IMR-90 (cell line): ENCODE data around the gene ADGRG1. TPM values are rescaled to one million over a fixed set of nuclear protein-coding genes. Genes with fewer than 3 reads are reported as not detected.
A peak's percentile ranks its signal among the peaks of the same experiment; 100 is the strongest.

ENCODE experiments used
- ATAC-seq: fragments of 200-7000 bp; cut with Tn5 transposase; 2 replicates; pipeline ENCODE4 v1.9.1; 2020; ENCODE audit warnings: low read depth, mild to moderate bottlenecking, moderate library complexity
- BruUV-seq: library from RNA; stranded (reverse); fragments of 400-500 nt; replicated peaks from 2 replicates; lab custom pipeline; 2021; lab: Mats Ljungman, UMichigan
- CTCF ChIA-PET: fragments of 300-600 bp; formaldehyde crosslinking; extraction: SDS; loops from one replicate; lab custom pipeline; 2021; ENCODE audit warnings: antibody characterized with exemption; lab: Yijun Ruan, JAX
- POLR2A ChIA-PET: fragments of 300-600 bp; sonication (Branson Sonifier 250); formaldehyde crosslinking; loops from one replicate; lab custom pipeline; 2022; ENCODE audit warnings: antibody characterized with exemption; ENCODE audit not compliant: unreplicated experiment; lab: Charles Lee
- DNase-seq: peaks from one replicate; pipeline ENCODE4 v3.0.0; 2013
- H2AFZ ChIP-seq: replicated peaks from 2 replicates; pipeline ENCODE3; 2013; ENCODE audit warnings: low read length, mild to moderate bottlenecking; ENCODE audit not compliant: poor library complexity
- H2AK5ac ChIP-seq: 2 replicates; pipeline ENCODE4 v1.6.1; 2013; ENCODE audit warnings: low read depth, low read length, inconsistent platforms
- H2AK9ac ChIP-seq: replicated peaks from 2 replicates; pipeline ENCODE3; 2013; ENCODE audit warnings: mild to moderate bottlenecking, low read depth, low read length, moderate library complexity; ENCODE audit not compliant: poor library complexity
- H2BK120ac ChIP-seq: 2 replicates; pipeline ENCODE4 v1.6.1; 2013; ENCODE audit warnings: low read depth, low read length, inconsistent platforms
- H2BK15ac ChIP-seq: 3 replicates; pipeline ENCODE4 v1.6.1; 2013; ENCODE audit warnings: low read depth, low read length, inconsistent platforms
- H2BK20ac ChIP-seq: 2 replicates; pipeline ENCODE4 v1.6.1; 2013; ENCODE audit warnings: low read depth, mild to moderate bottlenecking, inconsistent platforms, low read length, moderate library complexity
- H2BK5ac ChIP-seq: 2 replicates; pipeline ENCODE4 v1.6.1; 2013; ENCODE audit warnings: mild to moderate bottlenecking, low read depth, low read length, inconsistent platforms; ENCODE audit not compliant: poor library complexity, severe bottlenecking
- H3K14ac ChIP-seq: replicated peaks from 2 replicates; pipeline ENCODE4 v1.6.1; 2013; ENCODE audit warnings: low read depth, low read length, inconsistent platforms
- H3K18ac ChIP-seq: 2 replicates; pipeline ENCODE4 v1.6.1; 2013; ENCODE audit warnings: low read depth, low read length, control low read depth
- H3K23ac ChIP-seq: 2 replicates; pipeline ENCODE4 v1.6.1; 2013; ENCODE audit warnings: low read depth, low read length, inconsistent platforms
- H3K27ac ChIP-seq: 2 replicates; pipeline ENCODE4 v1.5.1; 2013; ENCODE audit warnings: mild to moderate bottlenecking, control low read depth, low read length; ENCODE audit not compliant: insufficient read depth
- H3K27me3 ChIP-seq: 2 replicates; pipeline ENCODE4 v1.6.1; 2013; ENCODE audit warnings: low read length; ENCODE audit not compliant: control insufficient read depth, insufficient read depth
- H3K36me3 ChIP-seq: 2 replicates; pipeline ENCODE4 v1.6.1; 2013; ENCODE audit warnings: low read length, mixed read lengths; ENCODE audit not compliant: control insufficient read depth, insufficient read depth
- H3K4ac ChIP-seq: 2 replicates; pipeline ENCODE4 v1.6.1; 2013; ENCODE audit warnings: low read depth, low read length, inconsistent platforms
- H3K4me1 ChIP-seq: 2 replicates; pipeline ENCODE4 v1.6.1; 2013; ENCODE audit warnings: low read length, mixed read lengths; ENCODE audit not compliant: control insufficient read depth, insufficient read depth
- H3K4me2 ChIP-seq: 2 replicates; pipeline ENCODE4 v1.6.1; 2013; ENCODE audit warnings: low read depth, mild to moderate bottlenecking, control low read depth, low read length, moderate library complexity
- H3K4me3 ChIP-seq: 2 replicates; pipeline ENCODE4 v1.5.1; 2013; ENCODE audit warnings: low read depth, mild to moderate bottlenecking, control low read depth, low read length, moderate library complexity; ENCODE audit not compliant: insufficient read depth
- H3K56ac ChIP-seq: 2 replicates; pipeline ENCODE4 v1.6.1; 2013; ENCODE audit warnings: low read length, inconsistent platforms; ENCODE audit not compliant: insufficient read depth; ENCODE audit errors: extremely low read depth
- H3K79me1 ChIP-seq, 2 experiments: 2 replicates each; pipeline ENCODE4 v1.6.1; 2013; ENCODE audit warnings: low read length in 2 of 2, inconsistent platforms in 1 of 2, low read depth in 1 of 2
- H3K9ac ChIP-seq: 2 replicates; pipeline ENCODE4 v1.6.1; 2013; ENCODE audit warnings: low read depth, low read length, control low read depth
- H3K9me1 ChIP-seq: 2 replicates; pipeline ENCODE4 v1.6.1; 2013; ENCODE audit warnings: low read length, inconsistent platforms; ENCODE audit not compliant: insufficient read depth
- H3K9me3 ChIP-seq: 2 replicates; pipeline ENCODE4 v1.6.1; 2013; ENCODE audit warnings: low read length; ENCODE audit not compliant: control insufficient read depth, insufficient read depth
- H4K20me1 ChIP-seq: 2 replicates; pipeline ENCODE4 v1.6.1; 2013; ENCODE audit warnings: low read length, inconsistent platforms; ENCODE audit not compliant: insufficient read depth
- H4K5ac ChIP-seq: 2 replicates; pipeline ENCODE4 v1.6.1; 2013; ENCODE audit warnings: mild to moderate bottlenecking, low read depth, low read length, control low read depth
- H4K8ac ChIP-seq, 2 experiments: 2 replicates each; pipeline ENCODE4 v1.6.1; 2013; ENCODE audit warnings: low read depth in 2 of 2, low read length in 2 of 2, control low read depth in 1 of 2, inconsistent platforms in 1 of 2
- H4K91ac ChIP-seq: 2 replicates; pipeline ENCODE4 v1.6.1; 2013; ENCODE audit warnings: low read depth, low read length, inconsistent platforms; ENCODE audit not compliant: insufficient read depth
- BHLHE40 ChIP-seq: fragments of 150-350 bp; IDR thresholded peaks from 2 replicates; pipeline ENCODE4 v1.6.1; 2016; ENCODE audit warnings: mild to moderate bottlenecking, low read depth, low read length
- CEBPB ChIP-seq: IDR thresholded peaks from 2 replicates; pipeline ENCODE4 v1.6.1; 2012; ENCODE audit warnings: low read depth, low read length, improper control_type of control experiment
- NFE2L2 ChIP-seq: fragments of 150-350 bp; IDR thresholded peaks from 2 replicates; pipeline ENCODE4 v1.6.1; 2016; ENCODE audit warnings: low read depth, mild to moderate bottlenecking, low read length
- SMC3 ChIP-seq: fragments of 150-350 bp; IDR thresholded peaks from 2 replicates; pipeline ENCODE4 v1.6.1; 2016; ENCODE audit warnings: low read depth, mild to moderate bottlenecking, antibody characterized with exemption, low read length, moderate library complexity
- WGBS, 2 experiments: methylation state at CpG; one replicate each; pipeline versions ENCODE4 v1.1.5 to v1.1.7; 2013; ENCODE audit warnings: missing lambda C conversion rate in 2 of 2; ENCODE audit not compliant: insufficient read length in 1 of 2; ENCODE audit errors: extremely low coverage in 2 of 2; 5-methylcytosine and 5-hydroxymethylcytosine counted together
- dilution Hi-C: fragments of 300-500 bp; cut with HindIII; formaldehyde crosslinking; loops from one replicate; pipeline ENCODE4 v1.14.3; 2018; ENCODE audit warnings: low sequenced_read_pairs; ENCODE audit not compliant: unreplicated experiment
- in situ Hi-C: fragments of 300-500 bp; cut with MboI; formaldehyde crosslinking; loops from 3 replicates; pipeline ENCODE4 v1.14.3; 2019; ENCODE audit warnings: low sequenced_read_pairs, inconsistent platforms, mixed read lengths
- intact Hi-C: fragments of 100-400 bp; cut with micrococcal nuclease; formaldehyde crosslinking; loops from 2 replicates; pipeline ENCODE4 v1.10.0; 2022
- polyA plus RNA-seq, 3 experiments: library from polyadenylated mRNA; depleted of rRNA; stranded (reverse); fragments of >200 nt; gene quantifications; 2 replicates each; pipeline ENCODE4 v1.2.3, GENCODE V29; 2012; ENCODE audit warnings: low replicate concordance in 1 of 3
- total RNA-seq: library from RNA; depleted of rRNA; stranded (reverse); fragments of >200 nt; gene quantifications from 2 replicates; pipeline ENCODE4 v1.2.3, GENCODE V29; 2012

The ADGRG1 gene
- total and polyA plus RNA-seq, 2 of the 4 experiments (the other 2 are of a cell fraction): 0.90 to 8.4 TPM

DNA sequence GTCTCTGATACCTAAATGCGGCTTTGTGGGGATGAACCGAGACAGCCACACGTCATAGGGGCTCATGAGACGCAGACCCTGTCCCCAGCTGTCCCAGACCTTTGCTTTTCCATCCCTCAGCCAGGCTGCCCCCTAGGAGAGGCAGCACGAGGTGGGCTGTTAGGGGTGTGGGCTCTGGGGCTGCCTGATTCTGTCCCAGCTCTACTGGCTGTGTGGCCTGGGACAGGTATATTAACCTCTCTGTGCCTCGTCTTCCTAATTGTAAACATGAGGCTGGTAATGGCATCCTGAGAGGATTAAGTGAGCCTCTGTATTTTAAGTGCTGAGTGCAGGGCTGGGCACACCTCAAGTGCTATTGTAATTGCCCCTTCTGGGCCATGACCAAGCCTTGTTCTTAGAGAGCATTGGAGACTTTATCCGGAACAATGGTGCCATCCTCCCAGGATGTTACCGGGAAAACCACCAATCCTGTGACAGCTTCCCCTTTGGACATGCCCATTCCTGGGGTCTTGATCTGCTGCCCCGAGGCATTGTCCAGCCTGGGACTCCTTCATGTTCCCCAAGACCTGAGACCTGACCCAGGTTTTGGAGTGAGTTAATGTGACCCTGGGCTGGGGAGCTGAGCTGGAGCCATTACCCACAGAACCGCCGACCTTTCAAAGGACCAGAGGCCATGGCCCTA is 5.1 kb downstream of the ADGRG1 start:
- no peaks in the 10 kb centered on the region for H3K9me3 ChIP-seq
- no peak overlapping the region for H2BK5ac ChIP-seq
- peaks cover 14% of the 10 kb centered on the region for H3K4me1 ChIP-seq
- H4K20me1 ChIP-seq: no peaks in the 10 kb centered on the region
- dilution Hi-C loops (no loop called here), in situ Hi-C loops (no loop called here), intact Hi-C loops (no loop called here)
- H4K5ac ChIP-seq: no peak overlapping the region
- peak overlapping the region; percentile 9 for H4K91ac ChIP-seq
- CTCF ChIA-PET: interaction anchor here (0.5 to 0.6 kb wide), 2 partner anchors 16 to 468 kb away, joined by 3 to 4 read pairs; no protein-coding TSS in a partner anchor
- TF ChIP-seq NFE2L2: no peak
- no peak for TF ChIP-seq CEBPB
- no peak for TF ChIP-seq SMC3
- no peak for TF ChIP-seq BHLHE40
- H3K9me1 ChIP-seq: peaks cover 11% of the 10 kb centered on the region
- H3K27me3 ChIP-seq: peaks cover 11% of the 10 kb centered on the region; the same call in 1 of the 2 replicates
- H2AK5ac ChIP-seq: peak overlapping the region; percentile 35; the same call in 1 of the 2 replicates
- no peak overlapping the region for H3K14ac ChIP-seq
- peak overlapping the region; percentile 25; the same call in 1 of the 2 replicates for H3K4ac ChIP-seq
- peaks cover 0 to 5% of the 10 kb centered on the region in 2 experiments; a peak in 1 of 4 replicates for H3K79me1 ChIP-seq
- no peak overlapping the region for H3K9ac ChIP-seq
- no peak for ATAC-seq
- H3K36me3 ChIP-seq: no peaks in the 10 kb centered on the region
- H3K23ac ChIP-seq: no peak overlapping the region
- H3K4me2 ChIP-seq: no peak overlapping the region
- no peak overlapping the region for H3K4me3 ChIP-seq
- POLR2A ChIA-PET: no interaction called here
- H4K8ac ChIP-seq: no peak overlapping the region
- DNase-seq: no peak
- peak overlapping the region; percentile 78 for H2BK20ac ChIP-seq
- peak overlapping the region; percentile 4; the same call in 1 of the 2 replicates for H2BK120ac ChIP-seq
- WGBS, 2 experiments: 92% methylated on average over 5 of the region's 11 CpGs; no CpG with 5 or more reads in 1 of the 2 experiments
- no peak overlapping the region for H3K27ac ChIP-seq
- H2AFZ ChIP-seq: no peak overlapping the region
- H3K56ac ChIP-seq: no peak overlapping the region
- BruUV-seq: no TSS peak
- H2AK9ac ChIP-seq: no peak overlapping the region
- no peak overlapping the region for H3K18ac ChIP-seq
- no peak overlapping the region for H2BK15ac ChIP-seq
